Endothelial cell of umbilical vein (primary cell): ENCODE results near the gene TPSG1. TPM values are rescaled to one million over a fixed set of nuclear protein-coding genes. Genes with fewer than 3 reads are reported as not detected.

Experiments
- BruUV-seq: library from RNA; stranded (reverse); fragments of 400-500 nt; replicated peaks from 2 replicates; lab custom pipeline; 2021; lab: Mats Ljungman, UMichigan
- CTCF ChIA-PET: fragments of 300-600, 350-600 bp; sonication (Branson Sonifier 250); formaldehyde crosslinking; loops from one replicate; lab custom pipeline; 2021; ENCODE audit warnings: antibody characterized with exemption, inconsistent platforms; lab: Charles Lee
- POLR2A ChIA-PET: fragments of 300-600, 350-600 bp; sonication (Branson Sonifier 250); formaldehyde crosslinking; loops from one replicate; lab custom pipeline; 2021; ENCODE audit warnings: antibody characterized with exemption, inconsistent platforms; lab: Charles Lee
- DNase-seq: peaks from one replicate; pipeline ENCODE4 v3.0.0-alpha.2; 2011; ENCODE audit warnings: low read depth, low spot score
- FAIRE-seq: peaks from 2 replicates; lab custom pipeline; 2011; peaks lifted over from hg19 to GRCh38; lab: Jason Lieb, UNC
- H2AFZ ChIP-seq: 2 replicates; pipeline ENCODE4 v1.6.0; 2012; ENCODE audit warnings: low read depth, low read length, control low read depth, inconsistent platforms
- H3K27ac ChIP-seq: 2 replicates; pipeline ENCODE4 v1.5.1; 2011; ENCODE audit warnings: low read depth, mild to moderate bottlenecking, control low read depth, low read length, moderate library complexity; ENCODE audit not compliant: insufficient read depth
- H3K27me3 ChIP-seq, 2 experiments: 2 replicates each; pipeline versions ENCODE4 v1.6.0 to v1.6.1; 2011; ENCODE audit warnings: low read length in 2 of 2, mixed read lengths in 1 of 2; ENCODE audit not compliant: control insufficient read depth in 2 of 2, insufficient read depth in 2 of 2
- H3K36me3 ChIP-seq, 2 experiments: 2 replicates in 1 of 2; 3 replicates in 1 of 2; pipeline ENCODE4 v1.5.1; 2011; ENCODE audit warnings: low read length in 2 of 2, mild to moderate bottlenecking in 1 of 2, moderate library complexity in 1 of 2; ENCODE audit not compliant: control insufficient read depth in 2 of 2, insufficient read depth in 2 of 2; ENCODE audit errors: extremely low read depth in 1 of 2
- H3K4me1 ChIP-seq: 3 replicates; pipeline ENCODE4 v1.5.1; 2011; ENCODE audit warnings: mild to moderate bottlenecking, low read length; ENCODE audit not compliant: control insufficient read depth, insufficient read depth; ENCODE audit errors: extremely low read depth
- H3K4me2 ChIP-seq: 2 replicates; pipeline ENCODE4 v1.6.1; 2011; ENCODE audit warnings: low read length, control low read depth, mixed read lengths; ENCODE audit not compliant: insufficient read depth
- H3K4me3 ChIP-seq, 3 experiments: fragments of 200-600 bp in 1 of 3; sonication (generic), shearing (Covaris generic) in 1 of 3; replicated peaks in 1 of 3; 2 replicates each; pipeline ENCODE4 v1.5.1; 2011 to 2016; ENCODE audit warnings: control low read depth in 3 of 3, low read length in 3 of 3, mild to moderate bottlenecking in 2 of 3, inconsistent platforms in 1 of 3, low read depth in 1 of 3, moderate library complexity in 1 of 3; ENCODE audit not compliant: insufficient read depth in 1 of 3
- H3K79me2 ChIP-seq: 2 replicates; pipeline ENCODE4 v1.6.0; 2012; ENCODE audit warnings: low read length, inconsistent platforms; ENCODE audit not compliant: control insufficient read depth, insufficient read depth
- H3K9ac ChIP-seq: replicated peaks from 2 replicates; pipeline ENCODE3; 2011; ENCODE audit warnings: low read length, control low read depth; ENCODE audit not compliant: insufficient read depth; ENCODE audit errors: extremely low read depth
- H3K9me1 ChIP-seq: replicated peaks from 3 replicates; pipeline ENCODE4 v1.6.0; 2011; ENCODE audit warnings: mild to moderate bottlenecking, low read length; ENCODE audit not compliant: control insufficient read depth, insufficient read depth; ENCODE audit errors: extremely low read depth
- H3K9me3 ChIP-seq: replicated peaks from 2 replicates; pipeline ENCODE4 v1.5.1; 2012; ENCODE audit warnings: low read length, inconsistent platforms; ENCODE audit not compliant: control insufficient read depth, insufficient read depth
- H4K20me1 ChIP-seq: replicated peaks from 2 replicates; pipeline ENCODE3; 2011; ENCODE audit warnings: mild to moderate bottlenecking, low read length; ENCODE audit not compliant: control insufficient read depth, insufficient read depth; ENCODE audit errors: extremely low read depth
- EZH2 ChIP-seq: IDR thresholded peaks from 2 replicates; pipeline ENCODE4 v1.6.1; 2012; ENCODE audit warnings: borderline replicate concordance, low read depth, mild to moderate bottlenecking, moderate library complexity, low read length, inconsistent platforms; ENCODE audit not compliant: severe bottlenecking
- FOS ChIP-seq: IDR thresholded peaks from 2 replicates; pipeline ENCODE4 v1.6.1; 2011; ENCODE audit warnings: mild to moderate bottlenecking, low read length, moderate library complexity, borderline replicate concordance; ENCODE audit not compliant: insufficient read depth
- GATA2 ChIP-seq: IDR thresholded peaks from 2 replicates; pipeline ENCODE4 v1.7.0; 2011; ENCODE audit warnings: low read depth, mild to moderate bottlenecking, moderate library complexity, mixed read lengths, low read length; ENCODE audit not compliant: insufficient read length, insufficient read depth
- JUN ChIP-seq: IDR thresholded peaks from 2 replicates; pipeline ENCODE4 v1.6.1; 2011; ENCODE audit warnings: borderline replicate concordance, low read depth; ENCODE audit not compliant: insufficient read length, insufficient read depth
- MYC ChIP-seq: IDR thresholded peaks from one replicate; pipeline ENCODE4 v1.6.1; 2011; ENCODE audit warnings: mild to moderate bottlenecking, low read depth, low read length
- POLR2A ChIP-seq: IDR thresholded peaks from 2 replicates; pipeline ENCODE4 v1.6.1; 2012; ENCODE audit warnings: low read depth, mild to moderate bottlenecking, control low read depth, low read length
- POLR2AphosphoS5 ChIP-seq: IDR thresholded peaks from 2 replicates; pipeline ENCODE4 v1.6.1; 2012; ENCODE audit warnings: low read depth, mild to moderate bottlenecking, control low read depth, low read length, moderate library complexity; ENCODE audit not compliant: insufficient read depth
- dilution Hi-C: fragments of 300-500 bp; cut with MboI; formaldehyde crosslinking; loops from one replicate; pipeline ENCODE4 v1.15.0; 2019; ENCODE audit warnings: low sequenced_read_pairs; ENCODE audit not compliant: extremely low pct_ligation_motif_present
- intact Hi-C: fragments of 100-400 bp; cut with micrococcal nuclease; formaldehyde crosslinking; loops from one replicate; pipeline ENCODE4 v1.10.0; 2022
- polyA plus RNA-seq, 4 experiments: library from polyadenylated mRNA; depleted of rRNA in 3 of 4; stranded (reverse) in 3 of 4; unstranded in 1 of 4; fragments of >200 nt; gene quantifications; 2 replicates each; pipeline versions ENCODE4 v1.2.1 to v1.2.3, GENCODE V29; 2011 to 2012; ENCODE audit warnings: missing spikeins in 1 of 4
- total RNA-seq: library from RNA; stranded (reverse); gene quantifications from 2 replicates; pipeline ENCODE4 v1.2.3, GENCODE V29; 2021
- TF ChIP-seq, protein P1 (sequence below): IDR thresholded peaks from 2 replicates; pipeline ENCODE4 v1.6.1; 2011; ENCODE audit not compliant: insufficient read depth, insufficient read length
- TF ChIP-seq, protein P2 (sequence below), 2 donors: IDR thresholded peaks; 1 replicate in 1 of 2; 2 replicates in 1 of 2; pipeline ENCODE4 v1.5.1; 2011; ENCODE audit warnings: low read length in 2 of 2, mild to moderate bottlenecking in 2 of 2, moderate library complexity in 2 of 2, control low read depth in 1 of 2, inconsistent platforms in 1 of 2, low read depth in 1 of 2; ENCODE audit not compliant: insufficient read depth in 1 of 2; ENCODE audit errors: extremely low read depth in 1 of 2

Gene TPSG1
- total and polyA plus RNA-seq, 2 donors (not counting 3 experiments of a cell fraction or from before 2014, with no cell fraction given): not detected

DNA sequence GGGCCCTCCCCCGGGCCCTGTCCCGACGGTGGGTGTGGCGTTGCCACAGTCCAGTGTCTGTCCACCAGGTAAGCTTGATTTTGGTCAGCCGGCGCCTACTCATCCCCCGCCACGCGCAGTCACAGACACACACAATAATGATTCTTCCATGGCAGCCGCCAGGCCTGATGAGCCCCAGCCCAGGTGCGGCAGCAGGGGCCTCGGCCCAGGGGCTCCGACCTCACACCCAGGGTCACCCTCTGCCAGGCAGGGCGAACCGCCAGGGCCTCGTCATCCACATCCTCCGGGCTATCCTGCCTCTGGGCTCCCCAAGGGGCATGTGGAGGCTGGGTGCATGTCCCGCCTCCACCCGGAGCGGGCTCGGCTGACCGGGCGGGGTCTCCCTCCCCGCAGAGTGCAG lies 7.5 kb downstream of the TPSG1 start:
- no peaks in the 10 kb centered on the region for H3K4me1 ChIP-seq
- no TSS peak for BruUV-seq
- no peaks in the 10 kb centered on the region for H4K20me1 ChIP-seq
- TF ChIP-seq FOS (no peak), MYC (no peak), JUN (no peak)
- FAIRE-seq: no peak
- no peaks in the 10 kb centered on the region for H3K36me3 ChIP-seq
- H3K9ac ChIP-seq: no peak overlapping the region
- intact Hi-C loops (loop anchor here (2.0 kb wide), 1 partner anchor 43 kb away; no protein-coding TSS in a partner anchor), dilution Hi-C loops (no loop called here)
- H3K9me1 ChIP-seq: no peaks in the 10 kb centered on the region
- no peak overlapping the region for H3K4me3 ChIP-seq
- no peak overlapping the region for H3K27ac ChIP-seq
- no peak for DNase-seq
- no peaks in the 10 kb centered on the region for H3K9me3 ChIP-seq
- H3K79me2 ChIP-seq: no peaks in the 10 kb centered on the region
- ChIA-PET CTCF (no interaction called here), POLR2A (no interaction called here)
- H3K4me2 ChIP-seq: no peak overlapping the region
- no peaks in the 10 kb centered on the region for H3K27me3 ChIP-seq
- H2AFZ ChIP-seq: no peak overlapping the region

DNA sequence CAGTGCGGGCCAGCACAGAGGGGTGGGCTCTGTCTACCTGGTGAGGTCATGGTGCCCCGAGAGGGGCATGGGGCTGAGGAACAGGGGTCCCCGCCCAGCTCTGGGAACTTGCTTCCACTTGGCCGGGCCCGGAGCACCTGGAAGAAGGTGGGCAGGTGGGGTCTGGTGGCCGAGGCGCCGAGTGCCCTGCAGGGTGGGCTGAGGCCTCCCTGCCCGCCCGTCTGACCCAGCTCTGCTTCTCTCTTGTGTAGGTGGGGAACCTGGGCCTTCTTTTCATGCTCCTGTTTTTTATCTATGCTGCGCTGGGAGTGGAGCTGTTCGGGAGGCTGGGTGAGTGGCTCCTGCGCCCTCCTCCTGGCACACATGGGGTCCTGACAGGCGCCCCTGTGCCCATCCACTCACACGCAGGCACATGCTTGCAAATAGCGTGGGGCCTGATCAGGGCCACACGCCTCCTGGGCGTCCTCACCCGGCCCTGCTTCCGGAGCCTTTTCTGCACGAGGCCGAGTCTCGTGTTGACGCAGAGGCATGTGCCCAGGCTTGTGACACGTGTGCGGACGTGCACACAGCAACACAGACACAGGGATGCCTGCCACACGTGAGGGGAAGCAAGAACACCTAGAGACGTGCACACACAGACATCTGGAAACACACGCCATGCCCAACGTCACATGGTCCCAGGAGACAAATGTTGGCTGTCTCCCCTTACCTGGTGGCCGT lies 8.2 kb downstream of the TPSG1 start:
- BruUV-seq: no TSS peak
- ChIA-PET POLR2A (no interaction called here), CTCF (no interaction called here)

More for the DNA sequence above, 8.2 kb downstream of the TPSG1 start:
- no peak overlapping the region for H3K27ac ChIP-seq
- no peaks in the 10 kb centered on the region for H3K36me3 ChIP-seq
- TF ChIP-seq JUN: no peak
- no peak for TF ChIP-seq POLR2AphosphoS5
- TF ChIP-seq FOS: no peak
- no peak for TF ChIP-seq GATA2
- TF ChIP-seq, protein P1, sequence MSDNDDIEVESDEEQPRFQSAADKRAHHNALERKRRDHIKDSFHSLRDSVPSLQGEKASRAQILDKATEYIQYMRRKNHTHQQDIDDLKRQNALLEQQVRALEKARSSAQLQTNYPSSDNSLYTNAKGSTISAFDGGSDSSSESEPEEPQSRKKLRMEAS: no peak
- no peak for TF ChIP-seq POLR2A
- TF ChIP-seq EZH2: no peak
- no peak for TF ChIP-seq MYC
- TF ChIP-seq, protein P2, sequence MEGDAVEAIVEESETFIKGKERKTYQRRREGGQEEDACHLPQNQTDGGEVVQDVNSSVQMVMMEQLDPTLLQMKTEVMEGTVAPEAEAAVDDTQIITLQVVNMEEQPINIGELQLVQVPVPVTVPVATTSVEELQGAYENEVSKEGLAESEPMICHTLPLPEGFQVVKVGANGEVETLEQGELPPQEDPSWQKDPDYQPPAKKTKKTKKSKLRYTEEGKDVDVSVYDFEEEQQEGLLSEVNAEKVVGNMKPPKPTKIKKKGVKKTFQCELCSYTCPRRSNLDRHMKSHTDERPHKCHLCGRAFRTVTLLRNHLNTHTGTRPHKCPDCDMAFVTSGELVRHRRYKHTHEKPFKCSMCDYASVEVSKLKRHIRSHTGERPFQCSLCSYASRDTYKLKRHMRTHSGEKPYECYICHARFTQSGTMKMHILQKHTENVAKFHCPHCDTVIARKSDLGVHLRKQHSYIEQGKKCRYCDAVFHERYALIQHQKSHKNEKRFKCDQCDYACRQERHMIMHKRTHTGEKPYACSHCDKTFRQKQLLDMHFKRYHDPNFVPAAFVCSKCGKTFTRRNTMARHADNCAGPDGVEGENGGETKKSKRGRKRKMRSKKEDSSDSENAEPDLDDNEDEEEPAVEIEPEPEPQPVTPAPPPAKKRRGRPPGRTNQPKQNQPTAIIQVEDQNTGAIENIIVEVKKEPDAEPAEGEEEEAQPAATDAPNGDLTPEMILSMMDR (IDR thresholded peaks at IDR 0.05; ENCODE audit: extremely low read depth in 1 of 2, insufficient read depth in 1 of 2, low read depth in 1 of 2, low read length in 2 of 2): no peak
- no peak overlapping the region for H3K4me2 ChIP-seq
- intact Hi-C loops: loop anchor here (2.0 kb wide), 1 partner anchor 42 kb away; no protein-coding TSS in a partner anchor
- H4K20me1 ChIP-seq: no peaks in the 10 kb centered on the region
- H3K4me1 ChIP-seq: no peaks in the 10 kb centered on the region
- H3K27me3 ChIP-seq: no peaks in the 10 kb centered on the region
- H3K9me1 ChIP-seq: no peaks in the 10 kb centered on the region
- H3K4me3 ChIP-seq: no peak overlapping the region
- DNase-seq: no peak
- FAIRE-seq: no peak
- H3K9me3 ChIP-seq: no peaks in the 10 kb centered on the region
- H3K79me2 ChIP-seq: no peaks in the 10 kb centered on the region
- H2AFZ ChIP-seq: no peak overlapping the region
- dilution Hi-C loops: no loop called here
- no peak overlapping the region for H3K9ac ChIP-seq
